DOHH2 (cell line): ENCODE measurements around the gene COTL1.

Experiments used
- H3F3A ChIP-seq: fragments of 200-600 bp; sonication (generic), shearing (Covaris generic); 2 replicates; pipeline ENCODE4 v1.6.0; 2016; ENCODE audit warnings: antibody characterized with exemption, mild to moderate bottlenecking; ENCODE audit not compliant: control insufficient read depth, insufficient read depth
- H3K27ac ChIP-seq: fragments of 200-600 bp; sonication (generic); 2 replicates; pipeline ENCODE4 v1.5.1; 2014; ENCODE audit warnings: low read depth, mild to moderate bottlenecking, low read length, moderate library complexity
- H3K27me3 ChIP-seq: fragments of 200-600 bp; sonication (generic); 2 replicates; pipeline ENCODE4 v1.6.1; 2014; ENCODE audit warnings: mild to moderate bottlenecking, low read length, mixed read lengths; ENCODE audit not compliant: control insufficient read depth
- H3K36me3 ChIP-seq: fragments of 200-600 bp; sonication (generic); 2 replicates; pipeline ENCODE4 v1.6.1; 2014; ENCODE audit warnings: mild to moderate bottlenecking, low read length, moderate library complexity, mixed read lengths; ENCODE audit not compliant: control insufficient read depth
- H3K4me1 ChIP-seq: fragments of 200-600 bp; sonication (generic); 2 replicates; pipeline ENCODE4 v1.6.1; 2014; ENCODE audit warnings: mild to moderate bottlenecking, low read length, mixed read lengths; ENCODE audit not compliant: control insufficient read depth
- H3K4me2 ChIP-seq: fragments of 200-600 bp; sonication (generic); 2 replicates; pipeline ENCODE4 v1.6.0; 2014; ENCODE audit warnings: mild to moderate bottlenecking, low read length, moderate library complexity
- H3K4me3 ChIP-seq: fragments of 200-600 bp; sonication (generic); 2 replicates; pipeline ENCODE4 v1.5.1; 2014; ENCODE audit warnings: mild to moderate bottlenecking, low read length, mixed read lengths
- H3K79me2 ChIP-seq: fragments of 200-600 bp; sonication (generic); 2 replicates; pipeline ENCODE4 v1.6.1; 2014; ENCODE audit warnings: mild to moderate bottlenecking, low read length, mixed read lengths; ENCODE audit not compliant: control insufficient read depth
- H3K9me2 ChIP-seq: fragments of 200-600 bp; sonication (generic); replicated peaks from 2 replicates; pipeline ENCODE4 v1.6.1; 2014; ENCODE audit warnings: mild to moderate bottlenecking, low read length, mixed read lengths; ENCODE audit not compliant: control insufficient read depth
- H3K9me3 ChIP-seq: fragments of 200-600 bp; sonication (generic); 2 replicates; pipeline ENCODE4 v1.6.1; 2014; ENCODE audit warnings: antibody characterized with exemption, low read length, mixed read lengths; ENCODE audit not compliant: control insufficient read depth, insufficient read depth
- H4K20me1 ChIP-seq: fragments of 200-600 bp; sonication (generic); 2 replicates; pipeline ENCODE4 v1.6.0; 2014; ENCODE audit warnings: low read depth, mild to moderate bottlenecking, antibody characterized with exemption, low read length, moderate library complexity; ENCODE audit not compliant: control insufficient read depth, insufficient read depth
- EZH2phosphoT487 ChIP-seq: fragments of 200-600 bp; sonication (generic); IDR thresholded peaks from 2 replicates; pipeline ENCODE4 v1.6.1; 2017; ENCODE audit warnings: borderline replicate concordance, mild to moderate bottlenecking, antibody characterized with exemption, low read length, moderate library complexity, mixed read lengths
- TF ChIP-seq, protein P1 (sequence below): fragments of 200-600 bp; sonication (generic); IDR thresholded peaks from one replicate; pipeline ENCODE4 v1.5.1; 2014; ENCODE audit warnings: antibody characterized with exemption, mild to moderate bottlenecking, low read depth, low read length; ENCODE audit not compliant: poor library complexity, severe bottlenecking

Gene COTL1

DNA sequence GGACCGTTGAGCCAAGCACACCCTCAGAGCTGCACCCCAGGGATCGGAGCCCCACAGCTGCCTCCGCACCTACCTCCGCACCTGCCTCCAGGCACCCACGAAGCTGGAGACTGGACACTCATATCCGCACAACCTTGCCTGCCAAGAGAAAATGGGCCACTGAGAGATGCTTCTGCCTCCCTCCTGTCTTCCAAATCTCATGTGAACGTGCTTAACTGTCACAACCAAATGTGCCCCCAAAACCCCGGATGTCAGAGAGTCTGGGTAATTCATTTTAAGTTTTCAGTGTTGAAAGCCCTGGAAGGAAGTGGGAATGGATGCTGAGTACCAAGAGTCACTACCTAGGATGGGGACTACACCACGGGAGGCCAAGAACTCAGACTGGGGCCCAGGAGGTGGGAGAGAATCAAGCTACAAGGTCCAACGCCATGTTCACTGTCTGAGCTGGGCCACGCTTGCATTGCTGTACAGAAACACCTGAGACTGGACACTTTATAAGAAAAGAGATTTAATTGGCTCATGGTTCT lies 63.9 kb downstream of the COTL1 start:
- Histone ChIP-seq H3K4me2 (no peak overlapping the region), H3K27ac (no peak overlapping the region), H4K20me1 (no peaks in the 10 kb centered on the region), H3K79me2 (no peaks in the 10 kb centered on the region), H3K9me3 (no peaks in the 10 kb centered on the region), H3F3A (no peaks in the 10 kb centered on the region), H3K9me2 (no peaks in the 10 kb centered on the region), H3K36me3 (no peaks in the 10 kb centered on the region), H3K4me1 (peaks cover 20% of the 10 kb centered on the region), H3K4me3 (no peak overlapping the region), H3K27me3 (peaks cover 12% of the 10 kb centered on the region; the same call in 1 of the 2 replicates)
- TF ChIP-seq, protein P1, sequence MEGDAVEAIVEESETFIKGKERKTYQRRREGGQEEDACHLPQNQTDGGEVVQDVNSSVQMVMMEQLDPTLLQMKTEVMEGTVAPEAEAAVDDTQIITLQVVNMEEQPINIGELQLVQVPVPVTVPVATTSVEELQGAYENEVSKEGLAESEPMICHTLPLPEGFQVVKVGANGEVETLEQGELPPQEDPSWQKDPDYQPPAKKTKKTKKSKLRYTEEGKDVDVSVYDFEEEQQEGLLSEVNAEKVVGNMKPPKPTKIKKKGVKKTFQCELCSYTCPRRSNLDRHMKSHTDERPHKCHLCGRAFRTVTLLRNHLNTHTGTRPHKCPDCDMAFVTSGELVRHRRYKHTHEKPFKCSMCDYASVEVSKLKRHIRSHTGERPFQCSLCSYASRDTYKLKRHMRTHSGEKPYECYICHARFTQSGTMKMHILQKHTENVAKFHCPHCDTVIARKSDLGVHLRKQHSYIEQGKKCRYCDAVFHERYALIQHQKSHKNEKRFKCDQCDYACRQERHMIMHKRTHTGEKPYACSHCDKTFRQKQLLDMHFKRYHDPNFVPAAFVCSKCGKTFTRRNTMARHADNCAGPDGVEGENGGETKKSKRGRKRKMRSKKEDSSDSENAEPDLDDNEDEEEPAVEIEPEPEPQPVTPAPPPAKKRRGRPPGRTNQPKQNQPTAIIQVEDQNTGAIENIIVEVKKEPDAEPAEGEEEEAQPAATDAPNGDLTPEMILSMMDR, result no peak
- no peak for TF ChIP-seq EZH2phosphoT487

DNA sequence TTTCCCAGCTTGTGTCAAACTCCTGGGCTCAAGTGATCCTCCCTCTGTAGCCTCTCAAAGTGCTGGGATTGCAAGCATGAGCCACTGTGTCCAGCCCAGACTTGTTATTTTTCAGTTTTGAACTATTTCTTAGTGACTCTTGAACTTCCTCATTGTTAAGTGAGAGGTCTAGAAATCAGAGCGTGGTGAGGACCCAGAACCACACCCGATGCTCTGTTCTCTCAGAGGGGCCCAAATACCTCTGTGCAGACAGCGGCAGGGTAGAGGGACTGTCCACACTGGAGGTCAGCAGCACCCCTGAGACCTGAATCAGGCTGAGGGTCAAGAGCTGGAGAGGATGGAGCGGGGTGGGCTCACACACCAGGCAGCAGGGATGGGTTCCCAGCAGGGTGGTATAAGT lies 65.7 kb downstream of the COTL1 start:
- Histone ChIP-seq H3K27ac (no peak overlapping the region), H3K79me2 (no peaks in the 10 kb centered on the region), H4K20me1 (no peaks in the 10 kb centered on the region), H3K4me3 (no peak overlapping the region), H3K36me3 (no peaks in the 10 kb centered on the region), H3K4me1 (peaks cover 22% of the 10 kb centered on the region), H3K9me3 (no peaks in the 10 kb centered on the region), H3K4me2 (no peak overlapping the region), H3F3A (no peaks in the 10 kb centered on the region), H3K9me2 (no peaks in the 10 kb centered on the region), H3K27me3 (peaks cover 6% of the 10 kb centered on the region; the same call in 1 of the 2 replicates)
- TF ChIP-seq EZH2phosphoT487, result no peak
- TF ChIP-seq, protein P1, result no peak

DNA sequence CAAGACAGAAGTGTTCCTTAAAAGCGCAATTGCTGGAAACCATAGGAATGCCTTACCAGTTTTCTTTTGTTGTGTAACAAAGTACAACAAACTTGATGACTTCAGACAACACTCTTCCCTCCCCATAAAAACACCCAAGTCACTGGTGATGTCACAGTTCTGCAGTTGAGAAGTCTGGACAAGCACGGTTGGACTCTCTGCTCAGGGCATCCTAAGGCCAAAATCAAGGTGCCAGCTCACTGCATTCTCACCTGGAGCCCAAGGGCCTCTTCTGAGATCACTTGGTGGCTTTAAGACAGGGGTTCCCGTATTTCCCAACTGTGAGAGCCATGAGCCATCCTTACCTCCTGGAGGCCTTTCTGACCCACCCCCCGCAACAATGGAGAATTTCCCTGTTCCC lies 67.8 kb downstream of the COTL1 start:
- Histone ChIP-seq H3K9me2 (no peaks in the 10 kb centered on the region), H3K4me1 (peaks cover 14% of the 10 kb centered on the region), H3K4me3 (no peak overlapping the region), H4K20me1 (no peaks in the 10 kb centered on the region), H3F3A (no peaks in the 10 kb centered on the region), H3K36me3 (no peaks in the 10 kb centered on the region), H3K27me3 (peaks cover 2% of the 10 kb centered on the region), H3K9me3 (no peaks in the 10 kb centered on the region), H3K79me2 (no peaks in the 10 kb centered on the region), H3K27ac (no peak overlapping the region), H3K4me2 (no peak overlapping the region)
- TF ChIP-seq EZH2phosphoT487, result no peak
- TF ChIP-seq, protein P1, result no peak
